ENCODE data around the gene RALGPS1.

GRCh38 chr9:127184641-127185040, 270.1 kb downstream of the RALGPS1 start:
- TF ChIP-seq CTCF (IDR thresholded peaks at IDR 0.05) (no peak), POLR2A (IDR thresholded peaks at IDR 0.05) (no peak)

All from lower leg skin (tissue), 3 donors.